Frontal cortex (tissue), 4 donors: ENCODE data around the gene CDC42EP4. TPM values are rescaled to one million over a fixed set of nuclear protein-coding genes. Genes with fewer than 3 reads are reported as not detected.

Source experiments
- DNase-seq, 2 donors: peaks; one replicate each; pipeline ENCODE4 v3.0.0; 2012; ENCODE audit warnings: low spot score in 2 of 2
- FAIRE-seq: peaks from 2 replicates; lab custom pipeline; 2012; peaks lifted over from hg19 to GRCh38; lab: Jason Lieb, UNC
- total RNA-seq: library from RNA; depleted of rRNA; stranded (reverse); fragments of >200 nt; gene quantifications from one replicate; pipeline ENCODE4 v1.2.3, GENCODE V29; 2014
- donor health status: control.
- donor health status: control.
- donor health status: control.

The CDC42EP4 gene
- total RNA-seq, 1 donor from 2014 or later: 62.8 TPM

GRCh38 chr17:73304971-73305812, 6.6 kb downstream of the CDC42EP4 start:
- DNase-seq (peak in 1 of 2 donors; percentile 48), FAIRE-seq (no peak)

- FAIRE-seq: no peak
- DNase-seq: no peak
These were observed 7.4 kb downstream of the CDC42EP4 start for GRCh38 chr17:73304438-73304837.

DNA sequence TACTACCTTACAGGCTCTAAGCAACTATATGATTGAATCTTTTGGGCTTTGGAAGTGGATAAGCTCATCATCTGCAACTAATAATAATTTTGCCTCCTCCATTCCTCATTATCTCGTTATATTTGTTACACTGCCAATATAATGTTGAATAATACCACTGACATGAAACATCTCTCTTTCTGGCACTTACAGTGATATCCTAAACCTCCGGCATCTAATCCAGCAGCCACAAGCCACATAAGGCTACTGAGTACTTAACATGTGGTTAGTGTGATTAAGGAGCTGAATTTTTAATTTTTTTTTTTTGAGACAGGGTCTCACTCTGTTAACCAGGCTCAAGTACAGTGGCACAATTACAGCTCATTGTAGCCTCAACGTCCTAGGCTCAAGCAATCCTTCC, 9.6 kb downstream of the CDC42EP4 start:
- FAIRE-seq: no peak
- no peak for DNase-seq

- FAIRE-seq: no peak
- DNase-seq: no peak
These were observed 10.4 kb downstream of the CDC42EP4 start for GRCh38 chr17:73301369-73301768.

- FAIRE-seq (no peak), DNase-seq (no peak)
These were observed 11.4 kb downstream of the CDC42EP4 start for GRCh38 chr17:73300392-73300791.

DNA sequence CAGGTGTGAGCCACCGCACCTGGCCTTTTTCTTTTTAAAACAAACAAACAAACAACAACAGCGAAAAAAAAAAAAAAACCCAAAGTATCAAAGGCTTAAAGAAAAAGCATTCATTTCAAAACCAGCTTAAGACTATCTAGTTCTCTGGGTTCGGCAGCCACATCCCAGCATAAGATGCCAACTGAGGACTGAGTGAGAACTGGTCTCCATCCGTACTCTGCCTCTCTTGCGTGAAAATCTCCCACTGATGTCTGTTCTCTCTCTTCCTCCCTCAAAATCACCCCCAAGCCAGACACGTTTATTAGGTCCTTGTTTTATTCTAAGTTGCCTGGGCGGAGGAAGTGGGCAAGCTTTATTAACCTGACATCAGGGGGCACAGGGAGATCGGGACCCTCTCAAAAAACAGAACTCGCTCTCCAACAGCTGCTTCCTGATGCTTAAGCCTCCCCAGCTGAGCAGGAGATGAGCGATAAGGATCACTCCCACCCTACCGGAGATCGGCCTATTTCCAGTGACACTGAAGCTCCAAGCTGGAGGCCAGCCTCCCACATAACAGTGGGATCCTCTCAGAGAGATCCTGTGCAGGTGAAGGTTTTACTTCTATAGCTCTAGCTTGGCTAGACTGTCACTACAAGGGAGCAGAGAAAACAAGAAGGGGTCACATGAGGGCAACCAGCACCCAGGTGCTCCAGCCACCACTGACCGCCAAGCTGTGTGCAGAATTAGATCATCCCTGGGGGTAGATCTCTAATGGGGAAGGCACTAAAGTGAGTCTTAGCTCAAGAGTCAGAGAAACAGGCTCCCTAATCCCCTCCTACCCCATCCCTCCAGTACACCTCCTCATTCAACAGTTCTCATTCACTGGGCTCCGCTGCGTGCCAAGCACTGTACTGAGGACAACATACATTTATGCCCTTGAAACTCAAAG, 13.6 kb downstream of the CDC42EP4 start:
- DNase-seq: no peak
- FAIRE-seq: no peak

- no peak for DNase-seq
- FAIRE-seq: no peak
These were observed 18.3 kb downstream of the CDC42EP4 start for GRCh38 chr17:73293480-73293911.

GRCh38 chr17:73293031-73293430, 18.8 kb downstream of the CDC42EP4 start:
- DNase-seq (no peak), FAIRE-seq (no peak)

DNA sequence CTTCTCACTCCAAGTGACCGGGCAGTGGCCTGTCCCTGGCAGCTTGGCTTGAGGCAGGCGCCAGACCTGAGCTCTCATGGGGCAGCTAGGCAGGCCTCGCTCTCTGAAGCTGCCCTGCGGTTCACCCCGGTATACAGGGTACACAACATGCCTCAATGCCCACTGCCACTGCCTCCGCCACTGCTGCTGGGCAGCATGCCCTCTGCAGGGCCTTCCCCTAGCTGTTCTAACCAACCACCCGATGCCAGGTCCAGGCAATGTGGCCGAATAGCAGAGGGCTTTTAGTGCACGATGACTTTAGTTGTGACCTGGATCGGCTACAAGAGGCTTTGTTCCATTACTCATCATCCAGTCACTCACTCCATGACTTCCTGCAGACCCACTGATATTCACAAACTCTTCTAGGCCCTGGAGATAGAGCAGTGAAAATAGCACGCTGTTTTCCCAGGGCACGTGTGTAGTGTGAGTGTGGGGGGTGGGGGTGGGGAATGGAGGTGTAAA, 19.7 kb downstream of the CDC42EP4 start:
- DNase-seq (no peak), FAIRE-seq (no peak)

DNA sequence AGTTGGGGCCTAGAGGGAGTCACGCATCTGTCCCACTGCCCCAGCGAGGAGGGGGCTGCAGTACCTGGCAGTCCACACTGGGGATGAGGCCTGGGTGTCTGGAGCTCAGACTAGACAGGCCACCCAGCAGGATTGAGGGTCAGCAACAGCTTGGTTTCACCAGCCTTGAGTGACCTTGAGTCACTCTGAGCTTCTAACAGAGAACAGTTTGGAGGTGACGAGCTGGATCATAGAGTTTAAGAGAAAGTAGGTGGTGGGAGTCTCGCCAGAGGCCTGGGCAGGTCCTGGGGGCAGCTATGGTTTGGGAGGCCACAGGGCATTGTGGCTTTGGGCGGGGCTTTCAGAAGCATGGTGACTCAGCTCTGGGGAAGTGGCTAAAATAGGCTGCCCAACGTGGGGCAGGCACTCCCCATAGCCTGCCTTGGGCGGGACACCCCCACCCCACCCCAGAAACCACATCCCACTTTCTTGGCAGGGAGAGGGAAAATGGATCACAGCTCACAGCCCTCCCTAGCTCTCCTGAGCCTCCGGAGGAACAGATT, 20.5 kb downstream of the CDC42EP4 start:
- DNase-seq (no peak), FAIRE-seq (no peak)

- FAIRE-seq (no peak), DNase-seq (no peak)
These were observed 21.2 kb downstream of the CDC42EP4 start for GRCh38 chr17:73290399-73291259.

DNA sequence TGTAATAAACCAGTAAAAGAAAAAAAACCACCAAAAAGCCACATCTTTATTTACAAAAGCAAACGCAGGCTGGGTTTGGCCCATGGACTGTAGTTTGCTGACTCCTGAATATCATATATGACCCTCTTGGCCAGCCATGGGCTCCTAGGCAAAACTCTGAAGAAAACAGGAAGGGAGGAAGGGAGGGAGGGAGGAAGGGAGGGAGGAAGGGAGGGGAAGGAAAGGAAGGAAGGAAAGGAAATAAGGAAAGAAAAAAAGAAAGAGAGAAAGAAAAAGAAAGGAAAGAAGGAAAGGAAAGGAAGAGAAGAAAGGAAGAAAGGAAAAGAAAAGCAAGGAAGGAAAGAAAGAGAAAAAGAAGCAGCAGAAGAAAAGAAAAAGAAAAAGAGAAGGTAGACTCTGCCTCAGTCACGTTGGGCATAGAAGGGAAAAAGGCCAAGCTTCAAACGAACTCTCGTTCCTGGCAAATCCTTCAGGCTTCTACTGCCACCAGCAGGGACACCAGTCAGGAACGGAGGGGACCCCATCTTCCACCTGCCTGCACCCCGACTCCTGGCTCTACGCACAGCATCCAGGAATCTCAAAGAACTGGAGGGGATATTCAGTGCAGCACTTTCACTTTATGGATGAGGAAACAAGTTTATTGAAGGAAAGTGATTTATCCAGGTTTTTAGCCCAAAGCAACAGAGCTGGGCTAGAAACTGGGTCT, 22.1 kb downstream of the CDC42EP4 start:
- FAIRE-seq: no peak

GRCh38 chr17:73288534-73289302, 23.1 kb downstream of the CDC42EP4 start:
- DNase-seq (no peak), FAIRE-seq (no peak)

More for the DNA sequence above, 22.1 kb downstream of the CDC42EP4 start:
- DNase-seq: no peak

DNA sequence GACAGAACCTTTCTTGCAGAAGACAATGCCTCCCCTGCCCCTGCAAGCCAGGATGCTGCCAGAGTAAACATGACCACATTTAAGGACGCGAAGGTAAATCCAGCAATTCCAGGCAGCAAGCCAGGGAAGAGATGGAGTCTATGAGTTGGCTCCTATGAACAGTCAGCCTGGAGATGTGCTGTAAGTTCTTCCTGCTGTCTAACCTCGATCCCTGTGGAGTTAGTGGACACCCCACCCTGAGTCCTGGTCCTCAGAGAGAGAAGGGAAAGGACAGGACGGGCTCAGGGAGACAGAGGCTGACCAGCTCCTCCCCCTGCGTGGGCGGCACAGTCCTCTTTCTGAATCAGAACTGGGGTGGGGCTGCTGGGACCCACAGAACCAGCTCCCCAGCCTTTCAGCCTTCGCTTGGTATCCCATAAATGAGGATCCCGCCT, 24.9 kb downstream of the CDC42EP4 start:
- DNase-seq (no peak), FAIRE-seq (no peak)

DNA sequence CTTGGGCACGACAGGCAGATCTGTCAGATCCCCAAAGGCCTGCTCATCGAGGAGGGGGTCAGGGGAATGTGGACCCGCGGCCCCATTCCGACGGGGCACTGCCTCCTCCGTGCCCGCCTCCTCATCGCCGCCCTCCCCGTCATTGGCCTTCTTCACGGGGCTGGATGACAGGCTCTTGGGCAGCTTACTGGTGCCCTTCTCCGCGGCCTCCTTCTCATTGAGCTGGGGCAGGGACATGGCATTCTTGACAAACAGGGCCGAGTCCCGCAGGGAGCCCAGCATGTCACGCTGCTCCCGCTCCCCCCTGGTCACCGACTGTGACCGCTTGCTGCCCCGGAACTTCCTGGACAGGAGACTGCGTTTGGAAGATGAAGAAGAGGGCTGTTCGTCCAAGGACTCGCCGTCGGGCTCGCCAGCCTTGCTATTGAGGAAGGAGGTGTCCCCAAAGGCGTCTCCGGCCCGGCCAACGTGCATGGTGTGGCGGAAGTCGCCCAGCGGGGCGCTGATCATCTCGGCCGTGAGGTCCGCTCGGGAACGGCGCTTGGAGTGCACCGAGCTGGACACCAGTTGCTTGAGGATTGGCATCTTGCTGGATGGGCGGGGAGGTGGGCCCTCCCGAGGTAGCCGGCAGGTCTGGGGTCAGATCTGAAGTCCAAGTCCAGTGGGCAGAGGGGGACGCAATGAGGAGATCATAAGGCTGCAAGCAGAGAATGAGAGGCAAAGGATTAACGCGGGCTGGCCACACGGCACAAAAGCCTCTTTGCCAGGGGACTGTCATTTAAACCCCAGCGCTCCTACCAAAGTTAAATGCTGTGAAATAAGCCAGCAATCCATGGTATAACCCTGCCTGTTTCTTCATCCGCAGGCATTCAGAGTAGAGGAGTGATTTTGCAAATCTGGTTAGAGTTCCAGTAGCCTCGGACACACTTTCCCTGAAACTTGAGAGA, 25.6 kb downstream of the CDC42EP4 start:
- no peak for DNase-seq
- FAIRE-seq: no peak

- FAIRE-seq (no peak), DNase-seq (no peak)
These were observed 26.2 kb downstream of the CDC42EP4 start for GRCh38 chr17:73285603-73285908.
